ENCODE measurements around the gene SEMA5A.

SEMA5A gene

GRCh38 chr5:9500625-9501024, 45.2 kb downstream of the SEMA5A start:
- TF ChIP-seq POLR2AphosphoS5 (IDR thresholded peaks at IDR 0.05; ENCODE audit: low read depth) (no peak), SPI1 (IDR thresholded peaks at IDR 0.05; ENCODE audit: borderline replicate concordance, low read depth) (no peak), REST (IDR thresholded peaks at IDR 0.05; ENCODE audit: insufficient replicate concordance, low read depth) (no peak), GABPA (IDR thresholded peaks at IDR 0.05; ENCODE audit: low read depth) (no peak)
- TF ChIP-seq, protein P1, sequence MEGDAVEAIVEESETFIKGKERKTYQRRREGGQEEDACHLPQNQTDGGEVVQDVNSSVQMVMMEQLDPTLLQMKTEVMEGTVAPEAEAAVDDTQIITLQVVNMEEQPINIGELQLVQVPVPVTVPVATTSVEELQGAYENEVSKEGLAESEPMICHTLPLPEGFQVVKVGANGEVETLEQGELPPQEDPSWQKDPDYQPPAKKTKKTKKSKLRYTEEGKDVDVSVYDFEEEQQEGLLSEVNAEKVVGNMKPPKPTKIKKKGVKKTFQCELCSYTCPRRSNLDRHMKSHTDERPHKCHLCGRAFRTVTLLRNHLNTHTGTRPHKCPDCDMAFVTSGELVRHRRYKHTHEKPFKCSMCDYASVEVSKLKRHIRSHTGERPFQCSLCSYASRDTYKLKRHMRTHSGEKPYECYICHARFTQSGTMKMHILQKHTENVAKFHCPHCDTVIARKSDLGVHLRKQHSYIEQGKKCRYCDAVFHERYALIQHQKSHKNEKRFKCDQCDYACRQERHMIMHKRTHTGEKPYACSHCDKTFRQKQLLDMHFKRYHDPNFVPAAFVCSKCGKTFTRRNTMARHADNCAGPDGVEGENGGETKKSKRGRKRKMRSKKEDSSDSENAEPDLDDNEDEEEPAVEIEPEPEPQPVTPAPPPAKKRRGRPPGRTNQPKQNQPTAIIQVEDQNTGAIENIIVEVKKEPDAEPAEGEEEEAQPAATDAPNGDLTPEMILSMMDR (IDR thresholded peaks at IDR 0.05; ENCODE audit: insufficient read depth, low read length), result no peak
- no peak overlapping the region for H3K27ac ChIP-seq (replicated peaks)

GRCh38 chr5:9500193-9500592, 45.7 kb downstream of the SEMA5A start:
- no peak for DNase-seq (ENCODE audit: low read depth in 1 of 2, low spot score in 1 of 2)
- H3K27me3 ChIP-seq (ENCODE audit: insufficient read depth, poor library complexity, severe bottlenecking), result no peaks in the 10 kb centered on the region
- H3K27ac ChIP-seq (replicated peaks), result no peak overlapping the region
- TF ChIP-seq POLR2AphosphoS5 (IDR thresholded peaks at IDR 0.05; ENCODE audit: low read depth) (no peak), REST (IDR thresholded peaks at IDR 0.05; ENCODE audit: insufficient replicate concordance, low read depth) (no peak)
- TF ChIP-seq, protein P1 (IDR thresholded peaks at IDR 0.05; ENCODE audit: insufficient read depth, low read length), result no peak
- no peak overlapping the region for H3K4me3 ChIP-seq (replicated peaks; ENCODE audit: insufficient read depth, low read length)

More at GRCh38 chr5:9500625-9501024, 45.2 kb downstream of the SEMA5A start:
- DNase-seq (ENCODE audit: low read depth in 1 of 2, low spot score in 1 of 2), result no peak
- Histone ChIP-seq H3K27me3 (ENCODE audit: insufficient read depth, poor library complexity, severe bottlenecking) (no peaks in the 10 kb centered on the region), H3K4me3 (replicated peaks; ENCODE audit: insufficient read depth, low read length) (no peak overlapping the region)

- H3K27me3 ChIP-seq (ENCODE audit: insufficient read depth, poor library complexity, severe bottlenecking), result no peaks in the 10 kb centered on the region
- DNase-seq (ENCODE audit: low read depth in 1 of 2, low spot score in 1 of 2), result no peak
- H3K27ac ChIP-seq (replicated peaks), result no peak overlapping the region
- no peak overlapping the region for H3K4me3 ChIP-seq (replicated peaks; ENCODE audit: insufficient read depth, low read length)
- TF ChIP-seq POLR2AphosphoS5 (IDR thresholded peaks at IDR 0.05; ENCODE audit: low read depth), result no peak
- no peak for TF ChIP-seq SPI1 (IDR thresholded peaks at IDR 0.05; ENCODE audit: borderline replicate concordance, low read depth)
- TF ChIP-seq, protein P1 (IDR thresholded peaks at IDR 0.05; ENCODE audit: insufficient read depth, low read length), result no peak
- no peak for TF ChIP-seq GABPA (IDR thresholded peaks at IDR 0.05; ENCODE audit: low read depth)
- no peak for TF ChIP-seq REST (IDR thresholded peaks at IDR 0.05; ENCODE audit: insufficient replicate concordance, low read depth)
These were observed 46.4 kb downstream of the SEMA5A start for GRCh38 chr5:9499498-9499876.
